IMR-90 (cell line): ENCODE results near the gene PLXNB3. TPM values are rescaled to one million over a fixed set of nuclear protein-coding genes. Genes with fewer than 3 reads are reported as not detected.

Source experiments
- ATAC-seq: fragments of 200-7000 bp; cut with Tn5 transposase; 2 replicates; pipeline ENCODE4 v1.9.1; 2020; ENCODE audit warnings: low read depth, mild to moderate bottlenecking, moderate library complexity
- BruUV-seq: library from RNA; stranded (reverse); fragments of 400-500 nt; replicated peaks from 2 replicates; lab custom pipeline; 2021; lab: Mats Ljungman, UMichigan
- CTCF ChIA-PET: fragments of 300-600 bp; formaldehyde crosslinking; extraction: SDS; loops from one replicate; lab custom pipeline; 2021; ENCODE audit warnings: antibody characterized with exemption; lab: Yijun Ruan, JAX
- POLR2A ChIA-PET: fragments of 300-600 bp; sonication (Branson Sonifier 250); formaldehyde crosslinking; loops from one replicate; lab custom pipeline; 2022; ENCODE audit warnings: antibody characterized with exemption; ENCODE audit not compliant: unreplicated experiment; lab: Charles Lee
- DNase-seq: peaks from one replicate; pipeline ENCODE4 v3.0.0; 2013
- H2AFZ ChIP-seq: replicated peaks from 2 replicates; pipeline ENCODE3; 2013; ENCODE audit warnings: low read length, mild to moderate bottlenecking; ENCODE audit not compliant: poor library complexity
- H2AK5ac ChIP-seq: 2 replicates; pipeline ENCODE4 v1.6.1; 2013; ENCODE audit warnings: low read depth, low read length, inconsistent platforms
- H2AK9ac ChIP-seq: replicated peaks from 2 replicates; pipeline ENCODE3; 2013; ENCODE audit warnings: mild to moderate bottlenecking, low read depth, low read length, moderate library complexity; ENCODE audit not compliant: poor library complexity
- H2BK120ac ChIP-seq: 2 replicates; pipeline ENCODE4 v1.6.1; 2013; ENCODE audit warnings: low read depth, low read length, inconsistent platforms
- H2BK15ac ChIP-seq: 3 replicates; pipeline ENCODE4 v1.6.1; 2013; ENCODE audit warnings: low read depth, low read length, inconsistent platforms
- H2BK20ac ChIP-seq: 2 replicates; pipeline ENCODE4 v1.6.1; 2013; ENCODE audit warnings: low read depth, mild to moderate bottlenecking, inconsistent platforms, low read length, moderate library complexity
- H2BK5ac ChIP-seq: 2 replicates; pipeline ENCODE4 v1.6.1; 2013; ENCODE audit warnings: mild to moderate bottlenecking, low read depth, low read length, inconsistent platforms; ENCODE audit not compliant: poor library complexity, severe bottlenecking
- H3K14ac ChIP-seq: replicated peaks from 2 replicates; pipeline ENCODE4 v1.6.1; 2013; ENCODE audit warnings: low read depth, low read length, inconsistent platforms
- H3K18ac ChIP-seq: 2 replicates; pipeline ENCODE4 v1.6.1; 2013; ENCODE audit warnings: low read depth, low read length, control low read depth
- H3K23ac ChIP-seq: 2 replicates; pipeline ENCODE4 v1.6.1; 2013; ENCODE audit warnings: low read depth, low read length, inconsistent platforms
- H3K27ac ChIP-seq: 2 replicates; pipeline ENCODE4 v1.5.1; 2013; ENCODE audit warnings: mild to moderate bottlenecking, control low read depth, low read length; ENCODE audit not compliant: insufficient read depth
- H3K27me3 ChIP-seq: 2 replicates; pipeline ENCODE4 v1.6.1; 2013; ENCODE audit warnings: low read length; ENCODE audit not compliant: control insufficient read depth, insufficient read depth
- H3K36me3 ChIP-seq: 2 replicates; pipeline ENCODE4 v1.6.1; 2013; ENCODE audit warnings: low read length, mixed read lengths; ENCODE audit not compliant: control insufficient read depth, insufficient read depth
- H3K4ac ChIP-seq: 2 replicates; pipeline ENCODE4 v1.6.1; 2013; ENCODE audit warnings: low read depth, low read length, inconsistent platforms
- H3K4me1 ChIP-seq: 2 replicates; pipeline ENCODE4 v1.6.1; 2013; ENCODE audit warnings: low read length, mixed read lengths; ENCODE audit not compliant: control insufficient read depth, insufficient read depth
- H3K4me2 ChIP-seq: 2 replicates; pipeline ENCODE4 v1.6.1; 2013; ENCODE audit warnings: low read depth, mild to moderate bottlenecking, control low read depth, low read length, moderate library complexity
- H3K4me3 ChIP-seq: 2 replicates; pipeline ENCODE4 v1.5.1; 2013; ENCODE audit warnings: low read depth, mild to moderate bottlenecking, control low read depth, low read length, moderate library complexity; ENCODE audit not compliant: insufficient read depth
- H3K56ac ChIP-seq: 2 replicates; pipeline ENCODE4 v1.6.1; 2013; ENCODE audit warnings: low read length, inconsistent platforms; ENCODE audit not compliant: insufficient read depth; ENCODE audit errors: extremely low read depth
- H3K79me1 ChIP-seq, 2 experiments: 2 replicates each; pipeline ENCODE4 v1.6.1; 2013; ENCODE audit warnings: low read length in 2 of 2, inconsistent platforms in 1 of 2, low read depth in 1 of 2
- H3K9ac ChIP-seq: 2 replicates; pipeline ENCODE4 v1.6.1; 2013; ENCODE audit warnings: low read depth, low read length, control low read depth
- H3K9me1 ChIP-seq: 2 replicates; pipeline ENCODE4 v1.6.1; 2013; ENCODE audit warnings: low read length, inconsistent platforms; ENCODE audit not compliant: insufficient read depth
- H3K9me3 ChIP-seq: 2 replicates; pipeline ENCODE4 v1.6.1; 2013; ENCODE audit warnings: low read length; ENCODE audit not compliant: control insufficient read depth, insufficient read depth
- H4K20me1 ChIP-seq: 2 replicates; pipeline ENCODE4 v1.6.1; 2013; ENCODE audit warnings: low read length, inconsistent platforms; ENCODE audit not compliant: insufficient read depth
- H4K5ac ChIP-seq: 2 replicates; pipeline ENCODE4 v1.6.1; 2013; ENCODE audit warnings: mild to moderate bottlenecking, low read depth, low read length, control low read depth
- H4K8ac ChIP-seq, 2 experiments: 2 replicates each; pipeline ENCODE4 v1.6.1; 2013; ENCODE audit warnings: low read depth in 2 of 2, low read length in 2 of 2, control low read depth in 1 of 2, inconsistent platforms in 1 of 2
- H4K91ac ChIP-seq: 2 replicates; pipeline ENCODE4 v1.6.1; 2013; ENCODE audit warnings: low read depth, low read length, inconsistent platforms; ENCODE audit not compliant: insufficient read depth
- BHLHE40 ChIP-seq: fragments of 150-350 bp; IDR thresholded peaks from 2 replicates; pipeline ENCODE4 v1.6.1; 2016; ENCODE audit warnings: mild to moderate bottlenecking, low read depth, low read length
- ELK1 ChIP-seq: fragments of 150-350 bp; IDR thresholded peaks from 2 replicates; pipeline ENCODE4 v1.6.1; 2016; ENCODE audit warnings: low read depth, mild to moderate bottlenecking, low read length, moderate library complexity, borderline replicate concordance
- FOS ChIP-seq: fragments of 150-350 bp; IDR thresholded peaks from 2 replicates; pipeline ENCODE4 v1.6.1; 2016; ENCODE audit warnings: low read depth, low read length
- MAZ ChIP-seq: IDR thresholded peaks from 2 replicates; pipeline ENCODE4 v1.6.1; 2012; ENCODE audit warnings: low read depth, mild to moderate bottlenecking, low read length, improper control_type of control experiment, moderate library complexity, borderline replicate concordance
- POLR2A ChIP-seq: IDR thresholded peaks from 2 replicates; pipeline ENCODE4 v1.6.1; 2012; ENCODE audit warnings: mild to moderate bottlenecking, low read depth, low read length
- RFX5 ChIP-seq: IDR thresholded peaks from 2 replicates; pipeline ENCODE4 v1.8.0; 2012; ENCODE audit warnings: low read depth, mild to moderate bottlenecking, low read length, moderate library complexity
- USF2 ChIP-seq: fragments of 150-350 bp; IDR thresholded peaks from 2 replicates; pipeline ENCODE4 v1.6.1; 2017; ENCODE audit warnings: mild to moderate bottlenecking, antibody characterized with exemption, low read length, low read depth
- WGBS, 2 experiments: methylation state at CpG; one replicate each; pipeline versions ENCODE4 v1.1.5 to v1.1.7; 2013; ENCODE audit warnings: missing lambda C conversion rate in 2 of 2; ENCODE audit not compliant: insufficient read length in 1 of 2; ENCODE audit errors: extremely low coverage in 2 of 2; 5-methylcytosine and 5-hydroxymethylcytosine counted together
- dilution Hi-C: fragments of 300-500 bp; cut with HindIII; formaldehyde crosslinking; loops from one replicate; pipeline ENCODE4 v1.14.3; 2018; ENCODE audit warnings: low sequenced_read_pairs; ENCODE audit not compliant: unreplicated experiment
- in situ Hi-C: fragments of 300-500 bp; cut with MboI; formaldehyde crosslinking; loops from 3 replicates; pipeline ENCODE4 v1.14.3; 2019; ENCODE audit warnings: low sequenced_read_pairs, inconsistent platforms, mixed read lengths
- intact Hi-C: fragments of 100-400 bp; cut with micrococcal nuclease; formaldehyde crosslinking; loops from 2 replicates; pipeline ENCODE4 v1.10.0; 2022
- polyA plus RNA-seq, 3 experiments: library from polyadenylated mRNA; depleted of rRNA; stranded (reverse); fragments of >200 nt; gene quantifications; 2 replicates each; pipeline ENCODE4 v1.2.3, GENCODE V29; 2012; ENCODE audit warnings: low replicate concordance in 1 of 3
- total RNA-seq: library from RNA; depleted of rRNA; stranded (reverse); fragments of >200 nt; gene quantifications from 2 replicates; pipeline ENCODE4 v1.2.3, GENCODE V29; 2012

Gene PLXNB3
- total and polyA plus RNA-seq, 2 of the 4 experiments (the other 2 are of a cell fraction): 0.36 to 22.3 TPM

- in situ Hi-C loops: no loop called here
- Histone ChIP-seq H4K20me1 (no peaks in the 10 kb centered on the region), H3K56ac (no peak overlapping the region), H3K9me1 (no peaks in the 10 kb centered on the region), H3K9ac (no peak overlapping the region), H4K91ac (no peak overlapping the region), H3K79me1 (no peaks in the 10 kb centered on the region), H3K23ac (no peak overlapping the region), H3K36me3 (peaks cover 4% of the 10 kb centered on the region), H2BK15ac (no peak overlapping the region), H3K27me3 (no peaks in the 10 kb centered on the region; the same call in 1 of the 2 replicates), H3K9me3 (peaks cover 4% of the 10 kb centered on the region; the same call in 1 of the 2 replicates), H2AFZ (no peak overlapping the region), H3K14ac (no peak overlapping the region), H2AK5ac (no peak overlapping the region), H4K8ac (no peak overlapping the region), H3K27ac (no peak overlapping the region), H2BK20ac (no peak overlapping the region), H3K4me1 (no peaks in the 10 kb centered on the region), H3K4ac (no peak overlapping the region), H2BK120ac (no peak overlapping the region), H3K4me3 (no peak overlapping the region), H2BK5ac (no peak overlapping the region), H2AK9ac (no peak overlapping the region), H4K5ac (no peak overlapping the region), H3K4me2 (no peak overlapping the region), H3K18ac (no peak overlapping the region)
- ATAC-seq (no peak), DNase-seq (no peak)
- intact Hi-C loops: no loop called here
- ChIA-PET CTCF (no interaction called here), POLR2A (no interaction called here)
- dilution Hi-C loops: no loop called here
- no TSS peak for BruUV-seq
- TF ChIP-seq BHLHE40 (no peak), POLR2A (no peak), RFX5 (no peak), MAZ (no peak), FOS (no peak), USF2 (no peak), ELK1 (no peak)
- 93% methylated on average over 19 of the region's 87 CpGs; no CpG with 5 or more reads in 1 of the 2 experiments for WGBS, 2 experiments
Measured at GRCh38 chrX:153803211-153804099, 39.4 kb downstream of the PLXNB3 start.
